ENCODE data around the gene TTC9.

Gene TTC9

GRCh38 chr14:70707138-70708038, 65.7 kb downstream of the TTC9 start:
- Histone ChIP-seq H3K4me3 (ENCODE audit: low read depth, low read length) (no peak overlapping the region), H3K36me3 (no peaks in the 10 kb centered on the region), H3K27ac (no peak overlapping the region), H3K27me3 (ENCODE audit: insufficient read depth, low read depth, severe bottlenecking) (no peaks in the 10 kb centered on the region), H3K9me3 (ENCODE audit: severe bottlenecking) (no peaks in the 10 kb centered on the region)
- DNase-seq: no peak
- TF ChIP-seq CTCF (IDR thresholded peaks at IDR 0.05; ENCODE audit: low read depth, low read length): no peak

- DNase-seq: no peak
- H3K36me3 ChIP-seq: no peaks in the 10 kb centered on the region
- H3K27me3 ChIP-seq (ENCODE audit: insufficient read depth, low read depth, severe bottlenecking): no peaks in the 10 kb centered on the region
- TF ChIP-seq CTCF (IDR thresholded peaks at IDR 0.05; ENCODE audit: low read depth, low read length): no peak
- H3K4me3 ChIP-seq (ENCODE audit: low read depth, low read length): no peak overlapping the region
- H3K27ac ChIP-seq: no peak overlapping the region
- no peaks in the 10 kb centered on the region for H3K9me3 ChIP-seq (ENCODE audit: severe bottlenecking)
Observed at GRCh38 chr14:70708717-70709570, 67.2 kb downstream of the TTC9 start.

- Histone ChIP-seq H3K27me3 (ENCODE audit: insufficient read depth, low read depth, severe bottlenecking) (no peaks in the 10 kb centered on the region), H3K36me3 (no peaks in the 10 kb centered on the region), H3K4me3 (ENCODE audit: low read depth, low read length) (no peak overlapping the region), H3K27ac (no peak overlapping the region), H3K9me3 (ENCODE audit: severe bottlenecking) (no peaks in the 10 kb centered on the region)
- DNase-seq: no peak
- no peak for TF ChIP-seq CTCF (IDR thresholded peaks at IDR 0.05; ENCODE audit: low read depth, low read length)
Observed at GRCh38 chr14:70709726-70710382, 68.1 kb downstream of the TTC9 start.

GRCh38 chr14:70711451-70711850, 69.7 kb downstream of the TTC9 start:
- no peak for DNase-seq
- Histone ChIP-seq H3K27ac (no peak overlapping the region), H3K4me3 (ENCODE audit: low read depth, low read length) (no peak overlapping the region), H3K9me3 (ENCODE audit: severe bottlenecking) (no peaks in the 10 kb centered on the region), H3K27me3 (ENCODE audit: insufficient read depth, low read depth, severe bottlenecking) (no peaks in the 10 kb centered on the region), H3K36me3 (no peaks in the 10 kb centered on the region)
- no peak for TF ChIP-seq CTCF (IDR thresholded peaks at IDR 0.05; ENCODE audit: low read depth, low read length)

GRCh38 chr14:70713096-70713495, 71.4 kb downstream of the TTC9 start:
- no peak for DNase-seq
- H3K27ac ChIP-seq: no peak overlapping the region
- no peaks in the 10 kb centered on the region for H3K27me3 ChIP-seq (ENCODE audit: insufficient read depth, low read depth, severe bottlenecking)
- H3K4me3 ChIP-seq (ENCODE audit: low read depth, low read length): no peak overlapping the region
- no peaks in the 10 kb centered on the region for H3K36me3 ChIP-seq
- no peaks in the 10 kb centered on the region for H3K9me3 ChIP-seq (ENCODE audit: severe bottlenecking)
- no peak for TF ChIP-seq CTCF (IDR thresholded peaks at IDR 0.05; ENCODE audit: low read depth, low read length)
